PC-3 (cell line): Measurements from ENCODE around the gene CCDC88B.

Source experiments
- EZH2 ChIP-seq: fragments of 300-600 bp; sonication (generic); IDR thresholded peaks from one replicate; pipeline ENCODE4 v1.6.1; 2017; ENCODE audit warnings: antibody characterized with exemption, mild to moderate bottlenecking, low read length; ENCODE audit not compliant: unreplicated experiment
- EZH2phosphoT487 ChIP-seq: fragments of 300-600 bp; sonication (generic); IDR thresholded peaks from 2 replicates; pipeline ENCODE4 v1.6.1; 2018; ENCODE audit warnings: mild to moderate bottlenecking, antibody characterized with exemption, low read length, borderline replicate concordance
- TF ChIP-seq, protein P1 (sequence below): fragments of 300-600 bp; sonication (generic); conservative IDR thresholded peaks from 2 replicates; pipeline ENCODE4 v1.5.1; 2017; ENCODE audit warnings: antibody characterized with exemption, low read depth, mild to moderate bottlenecking, low read length

DNA sequence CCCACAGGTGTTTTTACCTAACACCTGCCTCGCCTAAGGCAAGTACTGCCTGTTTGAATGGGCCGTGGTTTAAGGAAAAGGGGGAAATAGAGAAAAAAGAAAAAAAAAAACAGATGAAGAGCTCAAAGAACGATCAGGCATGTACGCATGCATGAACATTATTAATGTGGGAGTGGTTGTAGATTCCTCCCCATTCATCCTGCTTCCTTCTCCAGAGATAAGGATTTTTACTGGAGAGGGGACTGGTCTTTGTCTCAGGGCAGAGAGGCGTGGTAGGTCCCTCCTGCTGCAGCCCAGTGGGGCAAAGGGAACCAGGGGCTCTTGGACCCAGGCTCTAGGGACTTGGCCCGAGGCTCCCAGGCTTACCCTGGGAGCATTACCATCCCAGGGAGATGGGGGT, 42.0 kb downstream of the CCDC88B start:
- TF ChIP-seq, protein P1, sequence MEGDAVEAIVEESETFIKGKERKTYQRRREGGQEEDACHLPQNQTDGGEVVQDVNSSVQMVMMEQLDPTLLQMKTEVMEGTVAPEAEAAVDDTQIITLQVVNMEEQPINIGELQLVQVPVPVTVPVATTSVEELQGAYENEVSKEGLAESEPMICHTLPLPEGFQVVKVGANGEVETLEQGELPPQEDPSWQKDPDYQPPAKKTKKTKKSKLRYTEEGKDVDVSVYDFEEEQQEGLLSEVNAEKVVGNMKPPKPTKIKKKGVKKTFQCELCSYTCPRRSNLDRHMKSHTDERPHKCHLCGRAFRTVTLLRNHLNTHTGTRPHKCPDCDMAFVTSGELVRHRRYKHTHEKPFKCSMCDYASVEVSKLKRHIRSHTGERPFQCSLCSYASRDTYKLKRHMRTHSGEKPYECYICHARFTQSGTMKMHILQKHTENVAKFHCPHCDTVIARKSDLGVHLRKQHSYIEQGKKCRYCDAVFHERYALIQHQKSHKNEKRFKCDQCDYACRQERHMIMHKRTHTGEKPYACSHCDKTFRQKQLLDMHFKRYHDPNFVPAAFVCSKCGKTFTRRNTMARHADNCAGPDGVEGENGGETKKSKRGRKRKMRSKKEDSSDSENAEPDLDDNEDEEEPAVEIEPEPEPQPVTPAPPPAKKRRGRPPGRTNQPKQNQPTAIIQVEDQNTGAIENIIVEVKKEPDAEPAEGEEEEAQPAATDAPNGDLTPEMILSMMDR = no peak
- TF ChIP-seq EZH2phosphoT487 (no peak), EZH2 (no peak)
